Stomach (tissue), 4 donors: Measurements from ENCODE around the gene VPS41.
"Not testable (repeated sequence)": the region's sequence is repeated elsewhere in the genome, so short reads cannot be mapped to it uniquely, and the experiment has no call there.

Source experiments
- CTCF ChIP-seq, 7 experiments: fragments of 450-650 bp in 4 of 7; fragments of 200-600 bp in 3 of 7; sonication (generic) in 3 of 7; IDR thresholded peaks; one replicate each; pipeline ENCODE4 v1.5.1; 2016 to 2019; ENCODE audit warnings: antibody characterized with exemption in 7 of 7, control low read depth in 2 of 7, mild to moderate bottlenecking in 1 of 7
- EP300 ChIP-seq: sonication (generic); formaldehyde crosslinking; IDR thresholded peaks from one replicate; pipeline ENCODE4 v1.6.1; 2017; ENCODE audit warnings: antibody characterized with exemption
- POLR2A ChIP-seq, 4 donors: fragments of 450-650 bp; IDR thresholded peaks; one replicate each; pipeline ENCODE4 v1.6.1; 2016; ENCODE audit warnings: antibody characterized with exemption in 4 of 4, control low read depth in 2 of 4, mild to moderate bottlenecking in 1 of 4, moderate library complexity in 1 of 4
- POLR2AphosphoS5 ChIP-seq, 3 donors: sonication (generic); formaldehyde crosslinking; IDR thresholded peaks; one replicate each; pipeline ENCODE4 v1.6.1; 2016; ENCODE audit warnings: antibody characterized with exemption in 3 of 3

GRCh38 chr7:38854947-38855346 lies 54.0 kb downstream of the VPS41 start:
- not testable (repeated sequence) for TF ChIP-seq CTCF (IDR thresholded peaks at IDR 0.05); POLR2A (IDR thresholded peaks at IDR 0.05); EP300; POLR2AphosphoS5 (IDR thresholded peaks at IDR 0.05)
